Medulla oblongata (tissue), 1 donor: Measurements from ENCODE around the gene PLEKHA8.

Experiments used
- DNase-seq: peaks from one replicate; pipeline ENCODE4 v3.0.0-alpha.2; 2015; ENCODE audit errors: extremely low spot score

PLEKHA8 gene

DNA sequence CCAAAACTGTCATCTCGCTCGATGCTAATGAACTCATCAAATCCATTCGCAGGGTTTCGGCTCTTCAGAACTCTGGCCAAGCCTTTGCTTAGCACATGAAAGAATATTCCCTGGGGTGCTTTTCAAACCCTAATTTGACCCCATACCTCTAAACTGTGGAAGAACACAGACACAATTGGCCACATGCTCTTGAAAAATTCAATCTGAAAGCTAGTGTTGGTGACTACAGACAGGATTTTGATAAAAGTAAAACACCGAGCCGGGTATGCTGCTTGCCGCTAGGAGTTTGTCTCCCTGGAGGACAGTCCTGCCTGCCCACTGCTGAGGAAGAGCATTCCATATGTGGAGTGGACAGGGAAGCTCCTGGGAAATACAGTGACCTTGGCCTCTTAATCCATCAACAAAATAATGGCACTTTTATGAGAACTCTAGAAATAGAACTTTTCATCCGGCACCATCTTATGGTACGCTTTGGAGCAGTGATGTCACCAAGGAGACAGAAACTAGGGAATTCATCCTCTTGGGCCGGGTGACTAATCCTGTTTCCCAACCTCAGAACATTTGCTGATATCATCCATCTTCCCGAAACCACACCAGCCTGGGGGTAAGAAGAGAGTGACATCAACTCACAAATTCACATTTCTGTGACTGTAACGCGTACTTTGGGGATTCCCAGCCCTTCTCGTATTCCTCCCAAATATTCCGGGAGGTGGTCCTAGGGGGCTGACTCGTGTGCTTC lies 140.8 kb downstream of the PLEKHA8 start:
- DNase-seq = peak; percentile 2

DNA sequence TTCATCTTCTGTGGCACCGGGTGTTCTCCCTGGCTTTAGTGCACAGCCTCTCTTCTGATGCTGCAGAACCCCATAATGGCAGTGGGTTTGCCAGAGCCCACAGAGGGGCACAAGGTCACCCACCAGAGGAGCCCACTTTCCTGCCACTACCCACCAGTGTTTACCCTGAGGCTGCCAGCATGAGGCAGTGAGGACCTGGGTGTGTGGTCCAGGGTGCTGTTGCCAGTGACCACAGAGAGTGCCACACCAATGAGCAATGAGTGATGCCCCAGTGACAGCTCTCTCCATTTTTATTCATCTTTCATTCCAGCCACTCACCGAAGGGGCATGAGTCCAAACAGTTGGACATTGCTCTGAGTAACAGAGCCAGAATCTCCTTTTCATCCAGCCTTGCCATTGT lies 141.4 kb downstream of the PLEKHA8 start:
- peak; percentile 2 for DNase-seq

DNA sequence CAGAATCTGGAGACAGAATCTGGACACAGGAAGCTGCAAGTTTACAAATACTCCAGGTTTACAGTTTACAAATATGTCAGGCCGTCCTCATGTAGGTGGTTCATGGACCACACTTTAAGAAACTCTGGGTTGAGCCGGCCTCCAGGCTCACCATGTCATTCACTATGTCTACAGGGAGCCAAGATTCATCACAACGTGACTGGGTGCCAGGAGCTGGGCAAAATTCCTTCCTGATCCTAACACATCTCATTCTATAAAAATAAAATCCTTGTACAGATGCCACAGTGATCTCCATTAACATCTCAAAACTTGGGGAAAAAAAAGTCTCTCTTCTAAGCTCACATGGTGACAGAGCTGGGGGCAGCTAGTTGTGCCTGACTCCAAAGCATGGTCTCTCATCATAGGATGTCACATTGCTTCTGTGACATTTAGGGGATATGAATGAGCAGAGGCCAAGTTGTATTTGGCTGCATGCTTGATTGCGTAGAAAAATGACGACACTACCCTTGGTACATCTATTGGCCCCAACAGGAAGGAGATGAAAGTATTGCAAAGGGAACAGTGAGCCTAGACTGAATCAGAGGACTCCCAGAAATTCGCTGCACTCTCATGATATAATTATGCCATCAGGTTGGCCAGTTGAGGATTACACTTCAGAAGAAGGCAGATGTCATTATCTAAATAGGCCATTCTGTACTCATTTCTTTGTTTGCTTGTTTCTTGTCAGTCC lies 142.4 kb downstream of the PLEKHA8 start:
- DNase-seq = no peak

DNA sequence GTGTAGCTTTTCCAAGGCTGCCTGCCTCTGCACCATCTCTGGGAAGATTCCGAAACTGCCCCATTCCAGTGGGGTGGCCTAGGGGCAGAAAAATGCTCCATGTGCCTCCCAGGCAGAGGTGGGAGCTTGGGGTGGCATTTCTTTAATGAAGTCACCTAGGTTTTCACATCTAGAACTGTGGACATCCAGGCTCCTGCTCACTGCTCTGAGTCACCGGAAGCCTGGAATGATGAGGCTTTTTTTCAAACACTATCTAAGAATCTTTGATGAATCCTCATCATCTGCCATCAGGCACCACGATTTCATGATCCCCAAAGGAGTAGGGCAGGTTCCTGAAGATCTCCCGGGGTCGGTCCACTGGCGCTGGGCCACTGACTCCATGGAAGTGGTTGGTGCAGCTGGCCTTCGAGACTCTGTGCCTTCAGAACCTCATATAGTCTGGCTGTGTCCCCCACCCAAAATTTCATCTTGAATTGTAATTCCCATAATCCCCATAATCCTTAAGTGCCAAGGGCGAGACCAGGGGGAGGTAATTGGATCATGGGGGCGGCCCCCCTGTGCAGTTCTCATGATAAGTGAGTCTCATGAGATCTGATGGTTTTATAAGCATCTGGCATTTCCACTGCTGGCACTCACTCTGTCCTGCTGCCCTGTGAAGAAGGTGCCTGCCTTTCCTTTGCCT lies 143.7 kb downstream of the PLEKHA8 start:
- no peak for DNase-seq

DNA sequence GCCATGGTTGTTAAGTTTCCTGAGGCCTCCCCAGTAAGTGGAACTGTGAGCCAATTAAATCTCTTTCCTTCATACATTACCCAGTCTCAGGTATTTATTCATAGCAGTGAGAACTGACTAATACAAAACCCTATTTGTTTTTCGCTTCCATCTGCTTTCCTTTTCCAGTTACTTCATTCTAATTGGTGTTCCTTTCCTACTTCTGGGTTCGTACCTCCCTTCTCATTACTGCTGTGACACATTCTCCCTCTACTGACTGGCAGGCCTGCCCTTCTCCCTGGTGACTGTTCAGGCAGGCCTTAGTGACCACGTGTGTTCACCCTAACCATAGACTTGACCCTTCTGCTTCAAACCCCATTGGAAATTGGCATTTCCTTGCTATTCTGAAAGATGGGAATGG lies 144.2 kb downstream of the PLEKHA8 start:
- no peak for DNase-seq

DNA sequence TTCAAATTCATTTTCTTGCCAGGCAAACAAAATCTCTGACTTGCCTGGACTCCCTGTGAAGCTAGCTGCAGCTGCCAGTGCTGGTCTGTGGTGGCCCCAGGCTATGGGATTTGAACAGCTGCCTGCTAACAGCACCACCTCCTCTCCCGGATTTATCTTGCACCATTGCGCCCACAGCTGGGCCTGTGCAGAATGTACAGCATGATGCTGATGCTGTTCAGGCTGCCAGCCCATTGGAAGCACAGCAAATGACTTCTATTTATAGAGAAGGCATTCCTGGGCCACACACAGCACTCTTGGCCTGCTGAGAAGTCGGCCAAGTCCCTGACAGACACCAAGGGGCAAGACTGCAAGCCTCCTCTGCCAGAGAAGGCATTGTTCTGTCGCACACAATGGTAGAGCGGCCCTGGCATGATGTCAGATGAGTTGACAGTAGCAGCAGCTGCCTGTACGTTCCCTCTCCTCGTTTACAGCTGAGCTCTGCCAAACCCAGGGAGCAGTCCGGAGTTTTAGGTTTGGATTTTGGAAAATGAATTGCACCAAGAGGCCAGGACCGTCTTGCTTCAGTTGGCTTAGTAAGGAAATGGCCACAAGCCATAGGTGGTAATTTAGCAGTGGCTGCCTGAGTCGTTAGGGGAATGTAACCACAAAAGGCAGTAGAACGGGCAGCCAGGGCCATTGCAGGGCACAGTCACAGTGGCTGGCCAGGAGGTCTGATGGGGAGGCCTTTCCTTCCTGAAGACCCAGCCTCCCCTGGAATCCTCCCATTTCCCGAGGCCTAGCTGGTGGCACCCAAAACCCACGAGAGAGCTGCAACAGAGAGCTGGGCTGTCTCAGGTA lies 145.1 kb downstream of the PLEKHA8 start:
- DNase-seq = peak; percentile 95

DNA sequence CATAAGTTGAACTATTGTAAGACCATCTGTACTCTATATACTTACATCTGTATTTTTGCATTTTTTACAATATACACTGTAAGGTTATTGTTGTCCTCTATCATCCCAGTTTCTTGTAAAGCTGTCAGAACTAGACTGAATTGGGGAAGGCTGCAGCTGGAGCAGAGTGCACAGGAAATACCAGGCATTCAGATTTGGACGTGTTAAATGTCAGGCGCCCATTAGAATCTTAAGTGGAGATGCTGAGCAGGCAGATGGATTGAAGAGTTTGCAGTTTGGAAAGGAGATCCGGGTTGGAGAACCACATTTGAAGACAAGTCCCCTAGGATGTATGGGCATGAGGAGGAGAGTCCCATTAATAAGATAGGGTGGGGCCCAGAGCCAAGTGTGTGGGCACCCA lies 147.0 kb downstream of the PLEKHA8 start:
- no peak for DNase-seq

DNA sequence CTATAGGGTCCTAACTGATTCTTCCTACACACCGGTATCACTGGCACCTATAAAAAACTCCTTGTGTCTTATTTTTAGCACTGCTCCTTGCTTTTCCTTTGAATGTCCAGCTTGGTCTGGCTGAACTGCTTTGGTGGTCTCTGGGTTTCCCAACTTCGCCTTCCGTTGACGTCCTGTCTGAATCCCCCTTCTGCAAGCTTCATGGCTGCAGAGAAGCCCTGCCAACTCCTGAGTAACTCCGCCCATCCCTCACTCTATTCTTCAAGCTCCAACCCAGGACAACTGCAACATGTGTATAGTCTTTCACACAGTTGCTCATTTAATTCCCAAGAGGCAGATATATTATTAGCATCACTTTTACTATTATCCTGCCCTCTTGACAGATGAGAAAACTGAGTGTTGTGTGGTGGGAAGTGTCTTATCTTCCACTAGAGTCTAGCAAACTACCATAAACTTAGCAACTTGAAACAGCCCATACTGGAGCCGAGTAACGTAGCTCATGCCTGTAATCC lies 147.5 kb downstream of the PLEKHA8 start:
- no peak for DNase-seq

DNA sequence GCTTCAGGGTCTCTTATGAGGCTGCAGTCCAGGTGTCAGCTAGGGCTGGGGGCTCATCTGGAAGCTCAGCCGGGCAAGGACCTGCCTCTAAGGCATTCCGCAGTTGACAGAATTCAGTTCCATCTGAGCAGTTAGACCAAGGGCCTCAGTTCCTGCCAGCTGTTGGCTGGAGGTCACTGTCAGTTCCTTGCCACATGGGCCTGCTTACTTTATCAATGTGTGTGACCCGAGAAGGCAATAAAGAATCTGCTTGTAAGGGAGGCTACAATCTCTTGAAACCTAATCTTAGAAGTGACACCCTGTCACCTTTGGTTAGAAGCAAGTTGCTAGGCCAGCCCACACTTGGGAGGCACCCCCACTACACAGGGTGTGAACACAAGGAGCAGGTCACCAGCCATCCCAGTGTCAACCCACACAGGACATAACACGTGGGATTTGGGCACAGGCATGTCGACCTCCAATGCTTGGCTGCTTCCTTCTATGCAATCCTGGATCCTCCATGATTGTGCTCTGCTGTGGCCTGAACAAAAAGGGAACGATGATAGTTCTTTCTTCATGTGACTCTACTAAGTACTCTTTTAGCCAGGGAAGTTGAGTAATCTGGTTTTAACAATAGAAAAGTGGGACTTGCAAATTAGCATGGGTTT lies 148.4 kb downstream of the PLEKHA8 start:
- no peak for DNase-seq

DNA sequence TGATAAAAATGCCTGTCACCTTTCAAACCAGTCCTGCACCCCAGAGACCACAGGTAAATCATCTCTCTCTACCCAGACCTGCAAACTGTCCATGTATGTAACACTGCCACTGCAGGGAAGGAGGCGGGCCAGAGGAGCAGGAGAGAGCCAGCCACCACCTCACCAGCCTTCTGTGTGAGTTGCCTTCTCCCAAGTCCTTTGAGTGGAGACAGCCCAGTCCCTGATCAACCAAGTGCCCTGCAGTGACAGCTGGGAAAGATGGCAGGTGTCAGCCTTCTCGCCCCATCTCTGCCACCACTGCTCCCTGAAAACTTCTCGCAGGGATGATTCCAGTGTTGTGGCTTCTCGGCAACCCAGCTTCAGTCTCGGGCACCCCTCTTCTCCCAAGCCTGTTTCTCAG lies 149.0 kb downstream of the PLEKHA8 start:
- DNase-seq = no peak

DNA sequence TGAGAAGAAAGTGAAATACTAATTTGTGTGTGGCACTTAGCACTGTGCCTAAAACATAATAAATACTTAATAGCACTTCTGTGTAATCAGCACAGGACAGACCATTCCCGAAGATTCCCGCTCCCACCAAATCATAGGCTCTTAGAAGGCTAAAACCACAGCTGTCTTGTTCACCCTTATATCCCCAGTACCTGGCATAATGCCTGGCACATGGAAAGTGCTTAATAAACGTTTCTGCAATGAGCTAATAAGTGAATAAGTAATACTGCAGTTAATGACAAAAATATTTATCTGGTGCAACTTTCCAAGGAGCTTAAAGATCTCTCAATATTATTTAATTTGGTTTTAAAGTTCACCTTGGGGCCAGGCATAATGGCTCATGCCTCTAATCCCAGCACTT lies 149.8 kb downstream of the PLEKHA8 start:
- no peak for DNase-seq

DNA sequence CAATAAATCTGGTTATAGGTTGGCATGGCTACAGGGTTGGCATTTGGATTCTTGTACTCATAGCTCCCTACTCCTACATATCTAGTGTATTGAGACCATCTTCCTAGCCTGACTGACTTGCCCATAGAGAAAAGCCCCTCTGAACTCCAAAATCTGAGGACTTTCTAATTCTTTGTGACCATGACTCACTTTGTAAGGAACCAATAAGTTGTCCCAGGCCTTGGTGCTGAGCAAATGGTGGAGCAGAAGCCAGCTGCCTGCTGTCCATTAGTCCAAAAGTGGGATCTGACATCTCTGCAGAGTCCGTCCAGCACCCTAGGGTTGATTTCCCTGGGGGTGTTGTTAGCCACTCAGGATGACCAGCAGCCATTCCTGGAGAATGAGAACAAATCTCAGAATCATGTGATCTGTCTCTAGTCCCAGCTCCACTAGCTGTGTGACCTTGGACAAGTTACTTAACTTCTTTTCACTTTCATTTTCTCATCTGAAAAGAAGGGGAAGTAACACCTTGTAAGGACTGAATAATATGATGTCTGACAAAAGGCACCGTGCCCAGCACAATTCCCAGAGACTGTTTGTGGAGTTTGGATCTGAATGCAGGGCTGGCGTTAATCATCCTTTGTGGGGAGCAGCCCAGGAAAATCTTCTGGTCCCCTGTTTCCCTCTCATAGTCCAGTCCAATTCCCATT lies 150.7 kb downstream of the PLEKHA8 start:
- no peak for DNase-seq
